Hematopoietic multipotent progenitor cell (in vitro differentiated cells): Measurements from ENCODE around the gene SFXN3. TPM values are rescaled to one million over a fixed set of nuclear protein-coding genes. Genes with fewer than 3 reads are reported as not detected.

Experiments
- DNase-seq, 3 donors: peaks; one replicate each; pipeline ENCODE4 v3.0.0-alpha.2; 2011 to 2015; ENCODE audit warnings: low read depth in 2 of 3, low spot score in 2 of 3
- total RNA-seq: library from RNA; depleted of rRNA; stranded (reverse); fragments of >200 nt; gene quantifications from one replicate; pipeline ENCODE4 v1.2.3, GENCODE V29; 2012

The SFXN3 gene
- total RNA-seq, 1 donor: 123 TPM

DNA sequence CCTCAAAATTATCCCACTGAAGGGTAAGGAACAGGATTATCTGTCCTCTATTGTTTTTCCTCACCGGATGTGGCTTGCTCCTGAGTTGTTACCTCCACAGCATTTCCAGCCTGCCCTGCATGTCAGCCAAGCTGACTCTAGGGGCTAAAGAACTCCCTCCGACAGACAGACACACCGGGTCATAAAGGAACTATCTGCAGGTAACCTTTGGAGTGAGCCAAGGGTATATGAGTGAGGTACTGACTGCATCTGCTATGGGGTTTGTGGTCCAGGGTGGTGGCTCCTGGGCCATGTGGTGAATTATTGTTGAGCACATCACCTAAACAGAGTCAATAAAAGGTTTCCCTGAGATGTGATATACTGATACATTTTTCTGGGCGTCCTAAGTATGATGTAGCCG, 23.8 kb downstream of the SFXN3 start:
- DNase-seq: no peak

DNA sequence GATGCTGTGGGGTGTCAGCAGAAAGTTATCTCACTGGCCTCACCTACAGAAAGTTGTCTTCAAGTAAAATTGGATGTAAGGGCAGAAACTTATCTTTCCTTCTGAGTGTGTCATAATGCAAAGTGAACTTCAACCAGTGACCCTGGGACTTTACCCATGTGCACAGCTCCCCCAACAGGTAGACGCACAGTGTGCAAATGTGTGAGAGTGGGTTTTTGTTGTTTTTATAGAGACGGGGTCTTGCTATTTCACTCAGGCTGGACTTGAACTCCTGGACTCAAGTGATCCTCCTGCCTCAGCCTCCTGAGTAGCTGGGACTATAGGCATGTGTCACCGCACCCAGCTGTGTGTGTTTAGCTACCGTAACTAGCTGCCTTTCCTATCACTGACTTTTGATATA, 24.4 kb downstream of the SFXN3 start:
- no peak for DNase-seq

DNA sequence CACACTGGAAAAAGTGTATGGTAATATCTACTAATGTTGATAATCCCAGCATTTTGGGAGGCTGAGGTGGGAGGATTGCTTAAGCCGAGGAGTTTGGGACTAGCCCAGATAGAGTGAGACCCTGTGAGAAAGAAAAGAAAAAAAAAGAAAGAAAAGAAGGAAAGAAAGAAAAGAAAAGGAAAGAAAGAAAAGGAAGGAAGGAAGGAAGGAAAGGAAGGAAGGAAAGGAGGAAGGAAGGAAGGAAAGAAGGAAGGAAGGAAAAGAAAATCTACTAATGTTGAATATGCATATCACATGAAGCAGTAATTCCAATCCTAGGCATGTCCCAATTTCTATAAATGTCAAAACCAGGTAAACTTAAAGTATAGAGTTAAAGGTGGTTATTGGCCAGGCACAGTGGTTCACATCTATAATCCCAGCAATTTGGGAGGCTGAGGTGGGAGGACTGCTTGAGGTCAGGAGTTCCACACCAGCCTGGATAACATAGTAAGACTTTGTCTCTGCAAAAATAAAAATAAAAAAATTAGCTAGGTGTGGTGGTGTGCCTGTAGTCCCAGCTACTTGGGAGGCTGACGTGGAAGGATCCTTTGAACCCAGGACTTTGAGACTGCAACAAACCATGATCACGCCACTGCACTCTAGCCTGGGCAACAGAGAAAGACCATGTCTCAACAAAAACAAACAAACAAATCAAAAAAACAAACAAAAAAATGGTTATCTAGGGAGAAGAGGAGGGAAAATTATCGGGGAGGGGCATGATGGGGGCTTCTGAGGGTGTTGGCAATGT, 25.5 kb downstream of the SFXN3 start:
- no peak for DNase-seq

DNA sequence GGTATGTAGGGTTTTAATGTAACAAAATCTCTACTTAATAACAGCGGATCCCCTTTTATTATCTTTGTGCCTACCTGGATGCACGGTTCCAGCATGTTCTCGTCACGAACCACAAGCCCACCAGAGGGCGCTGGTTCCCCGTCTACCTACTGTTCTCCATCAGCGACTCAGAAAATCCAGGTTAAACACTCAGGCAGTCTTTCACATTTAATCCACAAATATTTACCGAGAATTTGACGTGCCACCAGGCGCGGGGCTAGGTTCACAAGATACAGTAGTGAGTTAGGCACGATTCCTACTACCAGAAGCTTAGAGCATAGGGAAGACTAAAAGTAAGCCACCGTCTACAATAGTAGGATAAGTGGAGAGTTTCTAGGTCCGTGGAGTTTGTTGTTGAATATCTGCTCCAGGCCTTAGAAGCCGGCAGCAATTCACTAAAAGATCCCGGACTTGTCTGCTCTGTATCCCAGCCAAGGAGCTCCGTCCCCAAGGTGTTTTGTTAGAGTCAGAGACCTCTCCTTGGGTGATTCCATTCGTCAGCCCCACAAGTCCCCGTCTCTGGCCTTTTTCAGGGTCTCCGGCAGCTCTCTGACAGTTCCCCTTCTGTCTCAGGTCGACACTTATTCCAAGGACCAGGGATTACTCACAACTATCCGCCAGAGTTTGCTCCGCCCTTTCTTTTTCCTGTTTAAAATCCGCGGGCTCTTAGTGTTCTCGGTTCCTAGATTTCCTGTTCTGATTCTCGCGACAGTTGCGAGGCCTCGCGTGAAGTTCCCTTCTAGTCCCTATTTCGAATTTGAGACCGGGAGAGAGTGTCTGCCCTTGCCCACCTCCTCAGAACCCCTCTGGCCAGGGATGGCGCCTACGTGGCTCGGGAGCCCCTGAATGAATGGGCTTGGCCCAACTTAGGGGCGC, 29.3 kb downstream of the SFXN3 start:
- DNase-seq: peak; percentile 93 to 96 (median 95)

DNA sequence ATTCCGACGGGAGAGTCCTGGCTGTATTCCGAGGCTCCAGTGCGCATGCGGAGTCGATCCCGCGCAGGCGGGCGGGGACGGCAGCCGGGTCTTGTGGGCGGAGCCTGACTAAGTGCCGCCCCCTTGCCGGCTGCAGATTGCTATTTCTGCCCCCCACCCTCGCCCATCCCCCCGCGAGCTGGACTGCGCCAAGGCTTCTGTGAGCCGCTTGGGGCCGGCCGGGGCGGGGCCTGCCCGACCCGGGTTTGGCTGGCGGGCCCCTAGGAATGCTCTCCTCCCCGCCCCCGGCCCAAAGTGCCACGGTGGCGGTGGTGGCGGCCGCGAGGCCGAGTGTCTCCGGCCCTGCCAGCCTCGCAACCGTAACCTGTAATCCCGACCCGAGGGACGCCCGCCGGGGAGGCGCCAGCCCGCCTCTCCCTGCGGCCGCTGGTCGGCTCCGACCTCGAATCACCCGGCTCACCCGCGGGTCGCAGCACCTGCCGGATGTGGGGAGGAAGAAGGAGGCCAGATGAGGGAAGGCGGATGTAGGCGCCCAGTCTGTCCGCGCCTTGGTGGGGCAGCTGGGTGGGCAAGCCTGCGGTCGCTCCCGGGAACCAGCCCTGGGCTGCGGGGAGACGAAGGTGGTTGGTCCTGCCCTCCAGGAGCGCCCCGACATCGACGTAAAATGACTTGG, 30.1 kb downstream of the SFXN3 start:
- peak in 2 of 3 donors; percentile 95 to 96 for DNase-seq

DNA sequence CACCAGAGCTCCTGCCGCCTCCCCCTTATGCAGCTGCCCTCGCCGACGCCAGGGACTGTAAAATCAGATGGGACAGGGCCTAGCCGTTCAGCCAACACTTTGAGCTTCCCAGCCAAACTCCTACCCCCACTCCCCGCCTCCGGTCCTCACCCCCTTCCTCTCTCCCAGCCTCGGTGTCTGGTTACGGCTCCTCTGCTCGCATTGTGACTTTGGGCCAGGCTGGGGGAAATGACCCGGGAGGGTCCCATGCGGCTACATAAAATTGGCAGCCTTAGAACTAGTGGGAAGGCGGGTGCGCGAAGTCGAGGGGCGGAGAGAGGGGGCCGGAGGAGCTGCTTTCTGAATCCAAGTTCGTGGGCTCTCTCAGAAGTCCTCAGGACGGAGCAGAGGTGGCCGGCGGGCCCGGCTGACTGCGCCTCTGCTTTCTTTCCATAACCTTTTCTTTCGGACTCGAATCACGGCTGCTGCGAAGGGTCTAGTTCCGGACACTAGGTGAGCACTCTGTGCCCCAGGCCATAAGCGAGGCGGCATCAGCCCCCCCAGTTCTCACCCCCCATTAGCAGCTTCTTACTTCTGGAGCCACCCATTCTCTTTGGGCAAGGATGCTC, 30.7 kb downstream of the SFXN3 start, which contains the start of gene KAZALD1:
KAZALD1 (plus strand) TSS at position 366 of the 608 bp plus-strand sequence. CDS start 604 bp downstream, outside the sequence.
- no peak for DNase-seq

DNA sequence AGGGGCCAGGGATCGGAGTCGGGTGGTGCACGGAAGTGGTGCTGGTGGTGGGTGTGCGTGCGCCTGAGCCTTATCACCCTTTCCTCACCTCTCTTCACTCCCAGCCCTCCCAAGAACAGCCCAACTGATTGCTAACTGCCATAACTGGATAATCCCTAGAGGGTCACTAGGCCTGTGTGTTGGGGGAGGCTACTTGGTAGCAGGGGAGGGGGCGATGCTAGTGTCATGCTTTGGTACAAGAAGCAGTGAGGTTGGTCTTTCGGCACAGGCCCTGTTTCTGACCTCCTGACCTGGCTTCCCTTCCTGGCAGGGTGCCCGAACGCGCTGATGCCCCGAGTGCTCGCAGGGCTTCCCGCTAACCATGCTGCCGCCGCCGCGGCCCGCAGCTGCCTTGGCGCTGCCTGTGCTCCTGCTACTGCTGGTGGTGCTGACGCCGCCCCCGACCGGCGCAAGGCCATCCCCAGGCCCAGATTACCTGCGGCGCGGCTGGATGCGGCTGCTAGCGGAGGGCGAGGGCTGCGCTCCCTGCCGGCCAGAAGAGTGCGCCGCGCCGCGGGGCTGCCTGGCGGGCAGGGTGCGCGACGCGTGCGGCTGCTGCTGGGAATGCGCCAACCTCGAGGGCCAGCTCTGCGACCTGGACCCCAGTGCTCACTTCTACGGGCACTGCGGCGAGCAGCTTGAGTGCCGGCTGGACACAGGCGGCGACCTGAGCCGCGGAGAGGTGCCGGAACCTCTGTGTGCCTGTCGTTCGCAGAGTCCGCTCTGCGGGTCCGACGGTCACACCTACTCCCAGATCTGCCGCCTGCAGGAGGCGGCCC, 31.4 kb downstream of the SFXN3 start:
- DNase-seq: peak in 1 of 3 donors; percentile 58

DNA sequence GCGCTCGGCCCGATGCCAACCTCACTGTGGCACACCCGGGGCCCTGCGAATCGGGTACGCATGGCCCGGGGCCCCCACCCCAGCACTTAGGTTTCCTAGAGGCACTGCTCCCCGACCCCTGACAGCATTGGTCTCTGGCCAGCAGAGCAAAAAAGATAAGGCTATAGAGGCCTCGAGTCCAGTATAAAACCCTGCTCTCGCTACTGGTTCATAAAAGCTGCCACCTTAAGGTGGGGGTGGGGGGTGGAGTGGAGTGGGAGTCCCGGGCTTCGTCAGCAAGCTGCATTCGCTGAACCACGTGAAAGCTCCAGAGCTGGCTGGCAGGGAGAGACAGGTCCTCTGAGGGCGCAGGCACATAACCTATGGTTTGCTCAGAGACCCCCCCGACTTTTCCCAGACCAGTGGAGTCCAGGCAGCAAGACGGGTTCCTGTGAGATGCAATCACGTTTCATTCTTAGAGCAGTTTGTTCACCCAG, 32.1 kb downstream of the SFXN3 start:
- no peak for DNase-seq

DNA sequence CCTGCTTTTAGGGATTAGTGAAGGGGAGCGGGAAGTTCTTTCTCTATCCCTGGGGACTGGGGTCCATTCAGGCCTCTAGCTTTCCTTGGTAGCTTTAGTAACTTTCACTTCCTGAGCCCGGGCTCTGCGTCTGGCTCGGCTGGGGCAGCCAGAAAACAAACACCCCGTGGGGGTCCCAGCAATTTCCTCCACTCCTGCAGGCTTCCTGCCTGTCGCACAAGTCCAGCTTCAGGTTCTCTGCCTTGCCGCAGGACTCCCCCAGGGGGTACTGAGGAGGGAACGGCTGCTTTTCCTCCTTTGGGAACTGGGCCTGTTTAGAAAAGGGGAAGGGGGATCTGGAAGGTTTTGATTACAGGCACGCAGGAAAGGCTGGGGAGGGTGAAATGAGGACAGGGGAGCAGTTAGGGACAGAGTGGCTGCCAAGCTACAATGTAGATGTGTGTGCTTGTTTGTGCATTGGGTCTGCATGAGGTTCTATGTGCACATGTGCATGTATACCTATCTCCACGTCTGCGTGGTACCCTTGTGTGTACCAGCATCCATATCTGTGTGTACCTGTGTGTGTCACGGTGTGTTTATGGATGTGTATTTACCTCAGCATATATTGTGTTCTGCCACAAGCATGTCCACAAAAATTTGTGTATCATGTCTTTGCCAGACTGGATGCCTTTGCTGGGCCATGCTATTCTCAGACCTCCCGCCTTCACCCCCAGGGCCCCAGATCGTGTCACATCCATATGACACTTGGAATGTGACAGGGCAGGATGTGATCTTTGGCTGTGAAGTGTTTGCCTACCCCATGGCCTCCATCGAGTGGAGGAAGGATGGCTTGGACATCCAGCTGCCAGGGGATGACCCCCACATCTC, 32.7 kb downstream of the SFXN3 start:
- DNase-seq: peak in 1 of 3 donors; percentile 60

DNA sequence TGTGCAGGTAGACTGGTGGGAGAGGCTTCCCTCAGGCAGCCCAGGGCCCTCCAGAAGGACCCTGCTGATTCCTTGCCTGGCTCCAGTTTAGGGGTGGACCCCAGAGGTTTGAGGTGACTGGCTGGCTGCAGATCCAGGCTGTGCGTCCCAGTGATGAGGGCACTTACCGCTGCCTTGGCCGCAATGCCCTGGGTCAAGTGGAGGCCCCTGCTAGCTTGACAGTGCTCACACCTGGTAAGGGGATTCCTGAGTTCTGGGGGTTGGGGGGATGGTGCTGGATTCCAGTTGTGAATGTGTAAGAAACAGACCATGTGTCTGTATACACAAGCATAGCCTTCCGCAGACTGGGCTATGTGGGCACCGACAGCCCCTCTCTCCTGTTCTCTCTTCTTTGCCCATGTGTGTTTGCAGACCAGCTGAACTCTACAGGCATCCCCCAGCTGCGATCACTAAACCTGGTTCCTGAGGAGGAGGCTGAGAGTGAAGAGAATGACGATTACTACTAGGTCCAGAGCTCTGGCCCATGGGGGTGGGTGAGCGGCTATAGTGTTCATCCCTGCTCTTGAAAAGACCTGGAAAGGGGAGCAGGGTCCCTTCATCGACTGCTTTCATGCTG, 33.5 kb downstream of the SFXN3 start:
- DNase-seq: no peak

DNA sequence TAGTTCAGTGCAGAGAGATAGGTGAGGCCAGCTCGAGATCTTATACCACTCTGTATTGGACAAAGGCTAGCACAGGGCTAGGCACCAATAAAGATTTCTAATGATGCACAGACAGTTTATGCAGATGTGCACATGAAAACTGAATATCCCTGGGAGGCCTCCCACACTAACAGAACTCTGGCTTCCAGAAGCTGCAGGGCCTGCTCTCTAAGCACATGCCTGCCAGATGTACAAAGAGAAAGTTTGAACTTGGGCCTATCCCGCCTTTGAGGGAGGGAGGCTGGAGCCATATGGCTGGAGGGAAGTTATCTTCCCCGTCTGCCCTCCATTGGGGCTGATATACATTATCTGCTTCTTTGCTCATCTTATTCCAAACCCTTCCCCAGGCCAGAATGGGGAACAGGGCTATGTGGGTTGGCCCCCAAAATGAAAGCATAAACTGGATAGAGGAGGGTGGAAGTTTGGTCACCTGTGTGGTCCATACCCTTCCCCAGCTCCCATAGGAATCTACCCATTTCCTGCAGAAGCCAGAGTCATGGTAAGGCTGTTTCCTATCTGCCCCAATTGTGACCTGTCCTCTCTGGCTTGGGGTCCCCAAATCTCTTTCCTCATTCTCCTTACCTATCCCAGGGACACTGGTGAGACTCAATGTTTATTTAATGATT, 34.6 kb downstream of the SFXN3 start:
- no peak for DNase-seq

DNA sequence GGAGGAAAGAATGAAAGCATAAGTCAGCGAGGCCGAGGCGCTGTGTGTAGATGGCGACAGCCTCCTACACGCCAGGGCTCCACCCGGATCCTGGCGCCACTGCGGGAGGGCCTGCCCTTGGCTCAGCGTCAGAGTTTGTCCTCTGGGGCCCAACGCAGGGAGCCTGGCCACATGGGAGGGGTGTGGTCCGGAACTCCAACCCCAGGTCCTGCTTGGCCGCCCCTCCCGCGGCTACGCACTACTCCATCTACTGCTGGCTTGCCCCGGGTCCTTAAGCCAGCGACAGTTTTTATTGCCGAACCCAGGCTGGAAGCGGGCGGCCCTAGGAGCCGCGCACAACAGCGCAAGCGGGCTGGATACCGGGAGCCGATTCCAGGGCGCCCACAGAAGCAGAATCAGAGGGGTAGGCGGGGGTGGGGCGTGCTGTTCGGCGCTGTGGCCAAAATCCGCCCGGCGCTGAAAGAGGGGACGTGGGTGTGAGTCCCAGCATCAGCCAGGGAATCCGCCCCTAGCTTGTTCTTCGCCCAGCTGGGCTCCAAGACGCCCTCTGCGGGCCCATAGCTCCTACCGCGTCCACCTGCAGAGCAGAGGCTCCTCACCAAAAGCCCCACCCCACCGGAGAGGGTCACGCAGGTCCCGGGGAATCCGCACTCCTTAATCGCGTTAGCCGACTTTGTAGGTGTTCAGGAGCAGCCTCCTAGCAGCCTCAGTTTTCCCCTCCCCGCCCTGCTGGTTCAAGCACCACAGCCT, 35.3 kb downstream of the SFXN3 start:
- DNase-seq: peak in 2 of 3 donors; percentile 66 to 67

DNA sequence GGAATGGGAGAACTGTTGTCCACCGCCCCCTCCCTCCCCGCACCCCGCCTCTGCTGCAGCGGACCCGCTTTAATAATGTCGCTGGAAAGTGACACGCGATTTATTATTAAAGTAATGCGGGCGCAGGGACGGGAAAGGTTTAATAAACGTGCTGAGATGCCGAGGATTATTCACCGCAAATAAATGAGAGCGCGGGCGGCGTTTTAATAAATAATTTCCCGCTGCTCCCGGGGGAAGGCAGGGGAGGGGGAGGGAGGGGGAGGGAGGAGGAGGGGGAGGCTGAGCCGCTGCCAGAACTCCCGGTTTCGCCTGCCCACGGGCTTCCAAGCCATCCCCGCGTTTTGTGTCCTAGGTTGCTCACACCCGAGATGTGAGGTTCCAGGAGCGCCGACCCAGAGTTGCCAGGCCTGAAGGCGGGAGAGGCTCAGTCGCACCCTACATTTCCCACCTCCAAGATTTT, 35.9 kb downstream of the SFXN3 start:
- no peak for DNase-seq

DNA sequence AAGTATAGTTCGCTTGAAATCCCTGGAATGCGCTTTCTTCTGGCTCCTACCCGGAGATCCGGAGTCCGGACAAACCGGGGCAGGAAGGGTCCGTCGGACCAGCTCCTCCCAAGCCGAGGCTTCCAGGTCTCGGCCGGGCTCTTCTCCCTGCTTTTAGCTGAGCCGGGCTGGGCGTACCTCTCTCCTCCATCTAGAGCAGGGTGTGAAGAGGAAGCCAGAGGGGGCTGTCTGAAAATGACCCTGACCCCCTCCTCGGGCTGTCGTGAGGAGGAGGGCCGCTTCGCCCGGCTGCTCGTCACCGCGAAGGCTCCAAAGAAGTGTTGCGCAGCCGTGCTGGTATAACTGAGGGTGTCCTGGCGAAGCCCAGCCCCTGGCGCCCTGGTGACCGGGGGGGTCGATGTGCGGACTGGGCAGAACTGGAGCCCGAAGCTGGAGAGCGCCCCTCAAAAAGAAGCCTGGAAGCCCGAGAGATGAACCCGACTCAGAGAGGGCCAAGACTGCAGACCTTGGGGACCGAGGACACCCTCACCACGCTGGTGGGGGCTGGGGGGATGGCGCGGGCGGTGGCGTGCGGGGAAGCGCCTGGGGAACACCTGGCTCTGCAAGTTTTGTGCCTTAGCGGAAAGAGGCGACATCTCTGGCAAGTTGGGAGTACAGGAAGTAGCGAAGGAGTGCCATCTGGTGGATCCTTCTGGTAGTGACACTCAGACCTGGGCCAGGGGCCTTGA, 36.5 kb downstream of the SFXN3 start:
- peak; percentile 53 to 79 (median 69) for DNase-seq

DNA sequence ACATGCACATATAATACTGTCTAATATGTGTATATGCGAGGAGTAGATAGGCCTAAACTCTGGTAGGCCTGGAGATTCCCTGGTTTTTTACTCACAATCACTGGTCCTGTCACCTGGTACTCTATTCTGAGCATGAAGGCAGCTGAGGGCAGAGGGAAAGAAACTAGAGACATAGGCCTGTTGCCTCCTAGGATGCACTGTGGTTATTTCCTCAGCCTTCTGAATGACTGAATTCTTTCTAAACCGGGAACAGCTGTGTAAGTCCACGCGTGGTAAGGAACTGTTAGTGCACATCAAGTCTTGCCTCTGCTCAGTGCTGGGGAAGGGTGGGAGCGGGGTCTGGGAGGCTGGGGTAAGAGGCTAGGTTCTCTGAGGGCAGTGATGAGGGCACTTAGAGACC, 38.4 kb downstream of the SFXN3 start:
- DNase-seq: no peak

DNA sequence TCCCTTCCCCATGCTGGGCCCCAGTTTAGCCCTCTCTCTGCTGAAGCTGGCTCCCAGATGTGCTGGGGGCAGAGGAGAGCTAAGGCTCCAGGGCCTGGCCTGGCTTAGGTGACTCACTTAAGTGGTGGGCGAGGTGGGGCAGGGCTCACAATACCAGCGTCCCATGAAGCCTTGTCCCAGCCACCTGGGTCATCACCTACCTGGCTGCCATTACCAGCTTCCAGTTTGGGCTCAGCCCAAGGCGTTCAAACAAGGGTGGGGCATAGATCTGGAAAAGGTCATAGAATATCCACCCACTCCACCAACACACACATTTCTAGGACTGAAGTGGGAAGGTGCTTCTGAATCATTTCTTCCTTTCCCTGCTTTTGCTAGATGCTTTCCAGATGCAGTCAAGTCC, 39.1 kb downstream of the SFXN3 start:
- DNase-seq: no peak
